ENCODE results near the gene COCH.

COCH gene

GRCh38 chr14:30874120-30874998 lies at the start of gene COCH:
TSS of gene COCH (plus strand) at chr14:30874559. CDS start at chr14:30874939, 380 bp downstream.
- DNase-seq (ENCODE audit: low read depth) = no peak

GRCh38 chr14:30826070-30826469 lies 48.3 kb upstream of the COCH start:
- no peak for DNase-seq (ENCODE audit: low read depth)

GRCh38 chr14:30829853-30830252 lies 44.5 kb upstream of the COCH start:
- no peak for DNase-seq (ENCODE audit: low read depth)

GRCh38 chr14:30834353-30834752 lies 40.0 kb upstream of the COCH start:
- no peak for DNase-seq (ENCODE audit: low read depth)

- no peak for DNase-seq (ENCODE audit: low read depth)
Measured at GRCh38 chr14:30838351-30838750, 36.0 kb upstream of the COCH start.

- DNase-seq (ENCODE audit: low read depth) = no peak
Measured at GRCh38 chr14:30840086-30840779, 34.1 kb upstream of the COCH start.

GRCh38 chr14:30842431-30842830 lies 31.9 kb upstream of the COCH start:
- no peak for DNase-seq (ENCODE audit: low read depth)

GRCh38 chr14:30848449-30849240 lies 25.7 kb upstream of the COCH start:
- no peak for DNase-seq (ENCODE audit: low read depth)

- no peak for DNase-seq (ENCODE audit: low read depth)
Measured at GRCh38 chr14:30849354-30849753, 25.0 kb upstream of the COCH start.

GRCh38 chr14:30849983-30850382 lies 24.4 kb upstream of the COCH start:
- DNase-seq (ENCODE audit: low read depth) = no peak

GRCh38 chr14:30853946-30854345 lies 20.4 kb upstream of the COCH start:
- no peak for DNase-seq (ENCODE audit: low read depth)

- no peak for DNase-seq (ENCODE audit: low read depth)
Measured at GRCh38 chr14:30854492-30854891, 19.9 kb upstream of the COCH start.

- DNase-seq (ENCODE audit: low read depth) = no peak
Measured at GRCh38 chr14:30855345-30856037, 18.9 kb upstream of the COCH start.

GRCh38 chr14:30861200-30861599 lies 13.2 kb upstream of the COCH start:
- no peak for DNase-seq (ENCODE audit: low read depth)

- DNase-seq (ENCODE audit: low read depth) = no peak
Measured at GRCh38 chr14:30864934-30865333, 9.4 kb upstream of the COCH start.

- no peak for DNase-seq (ENCODE audit: low read depth)
Measured at GRCh38 chr14:30868736-30869135, 5.6 kb upstream of the COCH start.

- no peak for DNase-seq (ENCODE audit: low read depth)
Measured at GRCh38 chr14:30869551-30870155, 4.7 kb upstream of the COCH start.

- no peak for DNase-seq (ENCODE audit: low read depth)
Measured at GRCh38 chr14:30872602-30873001, 1.8 kb upstream of the COCH start.

GRCh38 chr14:30873308-30874119 lies 845 bp upstream of the COCH start:
- no peak for DNase-seq (ENCODE audit: low read depth)

- no peak for DNase-seq (ENCODE audit: low read depth)
Measured at GRCh38 chr14:30874999-30875787, 834 bp downstream of the COCH start.
